Fibroblast of the aortic adventitia (primary cell): ENCODE data around the gene WDR31. TPM values are rescaled to one million over a fixed set of nuclear protein-coding genes. Genes with fewer than 3 reads are reported as not detected.

Experiments
- DNase-seq: peaks from one replicate; pipeline ENCODE4 v3.0.0-alpha.2; 2010; ENCODE audit warnings: low read depth
- H3K4me3 ChIP-seq: 2 replicates; pipeline ENCODE4 v1.5.1; 2011; ENCODE audit warnings: low read depth, mild to moderate bottlenecking, control low read depth, low read length, moderate library complexity
- total RNA-seq: library from RNA; depleted of rRNA; stranded (reverse); fragments of >200 nt; gene quantifications from 2 replicates; pipeline ENCODE4 v1.2.3, GENCODE V29; 2012; ENCODE audit warnings: low replicate concordance
- TF ChIP-seq, protein P1 (sequence below): IDR thresholded peaks from 2 replicates; pipeline ENCODE4 v1.5.1; 2011; ENCODE audit warnings: mild to moderate bottlenecking, low read length, control low read depth, inconsistent platforms; ENCODE audit not compliant: insufficient read depth

Gene WDR31
- total RNA-seq, 1 donor = 2.4 TPM

- TF ChIP-seq, protein P1, sequence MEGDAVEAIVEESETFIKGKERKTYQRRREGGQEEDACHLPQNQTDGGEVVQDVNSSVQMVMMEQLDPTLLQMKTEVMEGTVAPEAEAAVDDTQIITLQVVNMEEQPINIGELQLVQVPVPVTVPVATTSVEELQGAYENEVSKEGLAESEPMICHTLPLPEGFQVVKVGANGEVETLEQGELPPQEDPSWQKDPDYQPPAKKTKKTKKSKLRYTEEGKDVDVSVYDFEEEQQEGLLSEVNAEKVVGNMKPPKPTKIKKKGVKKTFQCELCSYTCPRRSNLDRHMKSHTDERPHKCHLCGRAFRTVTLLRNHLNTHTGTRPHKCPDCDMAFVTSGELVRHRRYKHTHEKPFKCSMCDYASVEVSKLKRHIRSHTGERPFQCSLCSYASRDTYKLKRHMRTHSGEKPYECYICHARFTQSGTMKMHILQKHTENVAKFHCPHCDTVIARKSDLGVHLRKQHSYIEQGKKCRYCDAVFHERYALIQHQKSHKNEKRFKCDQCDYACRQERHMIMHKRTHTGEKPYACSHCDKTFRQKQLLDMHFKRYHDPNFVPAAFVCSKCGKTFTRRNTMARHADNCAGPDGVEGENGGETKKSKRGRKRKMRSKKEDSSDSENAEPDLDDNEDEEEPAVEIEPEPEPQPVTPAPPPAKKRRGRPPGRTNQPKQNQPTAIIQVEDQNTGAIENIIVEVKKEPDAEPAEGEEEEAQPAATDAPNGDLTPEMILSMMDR = no peak
- no peak overlapping the region for H3K4me3 ChIP-seq
- DNase-seq = no peak
Measured at GRCh38 chr9:113316030-113316429, 24.0 kb downstream of the WDR31 start.

- TF ChIP-seq, protein P1 = no peak
- H3K4me3 ChIP-seq = no peak overlapping the region
- no peak for DNase-seq
Measured at GRCh38 chr9:113315231-113315630, 24.8 kb downstream of the WDR31 start.

DNA sequence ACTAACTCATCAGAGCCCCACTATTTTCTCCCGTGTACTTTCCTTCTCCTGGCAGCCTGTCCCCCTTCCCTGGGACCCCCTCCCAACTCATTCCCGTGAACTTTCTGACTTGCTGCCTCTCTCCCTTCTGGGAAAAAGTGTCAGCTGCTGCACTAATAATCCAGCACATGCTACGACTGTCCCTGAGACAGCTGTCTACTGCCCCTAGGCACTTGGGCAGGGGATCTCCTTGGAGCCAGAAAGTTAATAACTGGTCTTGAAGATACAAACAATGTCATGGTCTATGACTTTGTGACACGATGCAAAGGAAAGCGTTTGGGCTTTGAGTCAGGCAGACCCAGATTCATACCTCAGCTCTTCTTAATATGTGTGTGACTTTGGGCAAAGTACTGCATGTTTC lies 26.8 kb downstream of the WDR31 start:
- no peak overlapping the region for H3K4me3 ChIP-seq
- TF ChIP-seq, protein P1 = no peak
- no peak for DNase-seq

- TF ChIP-seq, protein P1 = no peak
- no peak for DNase-seq
Measured at GRCh38 chr9:113311961-113312360, 28.1 kb downstream of the WDR31 start.

GRCh38 chr9:113310538-113310937 lies 29.5 kb downstream of the WDR31 start:
- DNase-seq = peak; percentile 67
- TF ChIP-seq, protein P1 = no peak
- H3K4me3 ChIP-seq = no peak overlapping the region

More at GRCh38 chr9:113311961-113312360, 28.1 kb downstream of the WDR31 start:
- H3K4me3 ChIP-seq = no peak overlapping the region

- TF ChIP-seq, protein P1 = peak; percentile 85
- DNase-seq = peak; percentile 73
- no peak overlapping the region for H3K4me3 ChIP-seq
Measured at GRCh38 chr9:113309204-113309813, 30.8 kb downstream of the WDR31 start.
